AG20443 (cell line): Measurements from ENCODE around the gene NDNF.

Experiments used
- DNase-seq: peaks from one replicate; pipeline ENCODE4 v3.0.0; 2012; ENCODE audit warnings: low spot score, mixed read lengths

Gene NDNF, protein sequence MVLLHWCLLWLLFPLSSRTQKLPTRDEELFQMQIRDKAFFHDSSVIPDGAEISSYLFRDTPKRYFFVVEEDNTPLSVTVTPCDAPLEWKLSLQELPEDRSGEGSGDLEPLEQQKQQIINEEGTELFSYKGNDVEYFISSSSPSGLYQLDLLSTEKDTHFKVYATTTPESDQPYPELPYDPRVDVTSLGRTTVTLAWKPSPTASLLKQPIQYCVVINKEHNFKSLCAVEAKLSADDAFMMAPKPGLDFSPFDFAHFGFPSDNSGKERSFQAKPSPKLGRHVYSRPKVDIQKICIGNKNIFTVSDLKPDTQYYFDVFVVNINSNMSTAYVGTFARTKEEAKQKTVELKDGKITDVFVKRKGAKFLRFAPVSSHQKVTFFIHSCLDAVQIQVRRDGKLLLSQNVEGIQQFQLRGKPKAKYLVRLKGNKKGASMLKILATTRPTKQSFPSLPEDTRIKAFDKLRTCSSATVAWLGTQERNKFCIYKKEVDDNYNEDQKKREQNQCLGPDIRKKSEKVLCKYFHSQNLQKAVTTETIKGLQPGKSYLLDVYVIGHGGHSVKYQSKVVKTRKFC

DNA sequence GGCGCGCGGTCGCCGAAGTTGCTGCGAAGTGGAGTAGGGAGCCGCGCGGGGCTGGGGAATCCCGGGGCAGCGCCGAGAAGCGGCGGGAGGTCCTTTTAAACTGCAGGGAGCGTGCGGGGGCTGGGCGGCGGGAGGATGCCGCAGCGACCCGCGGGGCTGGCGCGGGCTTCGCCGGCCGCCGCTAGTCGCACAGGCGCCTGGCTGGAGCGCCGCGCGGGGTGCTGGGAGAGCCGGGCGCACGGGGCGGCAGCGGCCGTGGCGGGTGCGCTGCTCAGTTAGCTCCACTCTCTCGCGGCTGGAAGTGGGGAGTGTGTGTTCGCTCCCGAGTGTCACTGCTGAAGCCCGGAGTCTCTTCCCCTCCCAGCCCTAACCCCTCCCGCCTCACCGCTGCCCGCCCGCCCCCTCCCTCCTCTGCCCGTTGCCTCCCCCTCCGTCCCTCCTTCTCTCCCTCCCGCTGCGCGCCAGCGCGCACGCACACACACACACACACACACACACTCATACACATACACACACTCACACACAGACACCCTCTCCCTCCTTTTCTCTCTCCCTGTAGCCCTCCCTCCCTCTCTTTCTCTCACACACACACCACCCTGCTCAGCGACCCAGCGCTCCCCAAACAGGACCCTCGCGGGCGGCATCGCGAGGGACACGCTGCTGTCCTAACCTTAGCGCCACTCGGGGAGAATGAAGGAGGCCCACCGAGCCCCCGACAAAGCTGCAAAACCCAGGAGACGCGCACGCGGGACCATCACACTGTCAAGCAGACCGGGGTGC is at the start of gene NDNF:
Gene NDNF, minus strand, starts transcription at position 312 of the 780 bp plus-strand sequence. CDS start 26,698 bp downstream, outside the sequence.
- peak; percentile 67 for DNase-seq

DNA sequence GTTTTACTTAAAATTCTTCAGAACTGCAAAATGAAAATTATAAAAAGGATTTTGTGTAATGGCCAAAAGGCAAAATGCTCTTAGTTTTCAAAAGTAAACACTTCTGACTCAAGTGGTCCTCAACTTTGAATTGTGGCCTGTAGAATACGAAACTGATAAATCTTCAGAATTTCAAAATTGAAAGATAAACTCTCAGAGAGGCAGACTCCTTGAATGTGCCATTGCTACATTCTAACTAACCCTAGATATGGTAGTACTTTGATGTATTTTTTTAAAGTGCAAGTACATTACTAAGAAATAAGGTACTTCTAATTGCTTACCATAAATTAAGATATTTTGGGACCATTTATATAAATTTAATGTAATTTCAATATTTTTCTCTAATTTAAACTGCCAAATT is 47.4 kb upstream of the NDNF start:
- no peak for DNase-seq

DNA sequence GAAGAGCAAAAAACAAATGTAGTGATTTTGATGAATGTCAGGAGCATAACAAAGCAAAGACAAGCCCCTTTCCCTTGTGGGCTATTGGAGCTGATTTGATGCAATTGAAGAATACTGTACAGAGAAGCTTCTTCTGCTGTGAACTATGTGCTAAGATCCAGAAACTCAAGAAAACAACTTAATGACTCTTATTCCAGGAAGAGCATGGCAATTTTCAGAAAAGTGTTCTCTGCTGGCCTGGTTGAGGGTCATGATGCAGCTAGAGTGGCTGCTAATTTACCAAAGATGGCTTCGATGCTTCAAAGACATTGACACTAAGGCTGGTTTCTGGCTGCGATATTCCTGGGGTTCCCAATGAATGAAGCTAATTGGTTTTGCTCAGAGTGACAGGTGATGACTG is 46.0 kb upstream of the NDNF start:
- DNase-seq: no peak

DNA sequence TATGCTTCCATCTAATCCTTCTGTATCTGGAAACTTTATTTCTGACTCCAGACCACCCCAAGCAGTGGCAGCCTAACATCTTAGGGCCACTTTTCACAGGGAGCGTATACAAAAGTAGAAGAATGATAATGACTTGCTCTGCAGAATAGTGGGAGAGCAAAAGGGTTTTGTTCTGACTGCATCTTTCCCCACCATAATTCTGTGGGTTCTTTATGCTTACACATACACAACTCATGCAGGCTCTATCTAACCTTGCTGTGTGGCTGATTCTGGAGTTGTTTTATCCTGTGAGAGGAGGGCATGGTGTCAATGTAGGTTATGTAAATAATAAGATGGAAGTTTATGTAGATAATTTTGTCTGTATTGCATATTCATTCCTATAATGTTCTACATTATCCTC is 42.4 kb upstream of the NDNF start:
- DNase-seq: no peak

DNA sequence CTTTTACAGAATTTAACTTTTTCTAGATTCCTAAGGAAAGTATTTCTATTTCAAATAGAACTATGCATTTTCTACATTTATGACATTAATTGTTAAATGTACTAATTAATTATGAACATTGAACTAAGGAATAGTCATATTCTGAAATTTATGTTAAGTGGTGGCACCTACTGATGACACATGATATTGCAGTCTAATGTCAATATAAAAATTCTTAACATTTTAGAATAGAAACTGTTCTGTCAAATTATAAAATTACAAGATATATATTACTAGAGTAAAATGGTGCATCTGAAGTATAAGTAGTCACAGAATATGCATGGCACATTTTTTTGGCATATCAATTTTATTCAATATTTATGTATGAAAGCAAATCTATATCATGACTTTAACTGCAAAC is 40.2 kb upstream of the NDNF start:
- no peak for DNase-seq

DNA sequence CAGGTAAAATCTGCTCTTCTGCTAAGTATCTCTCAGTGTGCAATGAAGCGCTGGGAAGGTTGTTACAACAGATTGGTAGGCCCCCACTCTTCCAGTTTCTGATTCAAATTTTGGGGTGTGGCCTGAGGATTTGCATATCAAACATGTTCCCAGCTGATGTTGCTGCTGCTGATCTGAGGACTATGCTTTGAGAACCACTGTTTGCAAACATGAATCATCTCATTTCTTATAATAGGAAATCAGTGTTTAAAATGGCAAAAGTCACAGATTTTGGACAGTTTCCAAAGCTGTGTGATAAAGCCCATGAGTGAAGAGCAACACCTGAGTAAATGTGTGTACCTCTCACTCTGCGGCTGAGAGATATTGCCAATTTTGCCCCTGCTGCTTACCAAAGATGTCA is 36.2 kb upstream of the NDNF start:
- DNase-seq: no peak

DNA sequence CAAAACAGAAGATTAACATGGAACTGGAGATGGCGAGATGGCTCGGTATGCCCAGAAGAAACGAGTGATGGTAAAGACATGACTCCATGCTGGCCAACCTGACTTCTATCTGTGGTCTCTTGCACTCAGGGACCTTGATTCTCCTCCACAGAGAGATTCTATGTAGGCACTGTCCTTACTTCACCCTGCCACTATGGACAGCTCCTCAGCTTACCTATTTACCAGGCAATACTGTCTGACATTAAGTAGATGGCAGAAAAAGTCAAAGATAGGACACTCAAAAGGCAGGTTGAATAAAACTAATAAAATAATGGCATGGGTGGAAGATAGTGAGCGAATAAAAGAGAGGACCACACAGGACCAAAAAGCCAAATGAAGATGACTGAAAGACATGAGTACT is 35.2 kb upstream of the NDNF start:
- DNase-seq: no peak

DNA sequence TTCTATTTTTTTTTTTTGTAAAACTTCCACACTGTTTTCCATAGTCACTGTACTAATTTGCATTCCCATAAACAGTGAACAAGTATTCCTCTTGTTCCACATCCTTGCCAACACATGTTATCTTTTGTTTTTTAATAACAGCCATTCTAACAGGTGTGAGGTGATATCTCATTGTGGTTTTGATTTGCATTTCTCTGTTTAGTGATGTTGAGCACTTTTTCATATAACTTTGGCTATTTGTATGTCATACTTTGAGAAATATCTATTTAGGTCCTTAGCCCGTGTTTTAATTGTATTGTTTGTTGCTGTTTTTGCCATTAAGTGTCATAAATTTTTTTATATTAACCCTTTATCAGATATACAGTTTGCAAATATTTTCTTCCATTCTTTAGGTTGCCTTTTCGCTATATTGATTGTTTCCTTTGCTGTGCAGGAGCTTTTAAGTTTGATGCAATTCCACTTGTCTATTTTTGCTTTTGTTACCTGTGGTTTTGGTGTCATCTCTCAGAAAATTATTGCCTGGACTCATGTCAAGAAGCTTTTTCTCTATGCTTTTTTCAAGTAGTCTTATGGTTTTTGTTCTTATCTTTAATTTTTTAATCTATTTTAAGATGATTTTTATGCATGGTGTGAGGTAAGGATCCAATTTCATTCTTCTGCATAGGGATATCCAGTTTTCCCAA is 27.9 kb upstream of the NDNF start:
- DNase-seq: no peak

DNA sequence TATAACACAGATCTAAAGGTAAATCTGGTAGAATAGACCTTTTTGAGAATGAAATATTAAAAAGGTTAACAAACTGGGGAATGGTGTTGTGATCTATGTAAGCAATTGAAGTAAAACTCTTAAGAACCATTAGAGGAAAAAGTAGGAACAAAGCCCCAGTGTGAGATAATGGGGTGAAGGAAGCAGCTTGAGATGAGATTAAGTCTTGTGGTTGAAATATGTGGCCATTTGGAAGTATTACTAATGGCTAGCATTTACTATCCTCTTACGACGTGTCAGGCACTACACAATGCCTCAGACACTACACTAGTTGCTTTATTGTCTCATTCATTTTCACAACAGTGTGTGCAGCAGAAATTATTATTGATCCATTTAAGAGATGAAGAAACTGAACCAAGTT is 25.9 kb upstream of the NDNF start:
- DNase-seq: no peak

DNA sequence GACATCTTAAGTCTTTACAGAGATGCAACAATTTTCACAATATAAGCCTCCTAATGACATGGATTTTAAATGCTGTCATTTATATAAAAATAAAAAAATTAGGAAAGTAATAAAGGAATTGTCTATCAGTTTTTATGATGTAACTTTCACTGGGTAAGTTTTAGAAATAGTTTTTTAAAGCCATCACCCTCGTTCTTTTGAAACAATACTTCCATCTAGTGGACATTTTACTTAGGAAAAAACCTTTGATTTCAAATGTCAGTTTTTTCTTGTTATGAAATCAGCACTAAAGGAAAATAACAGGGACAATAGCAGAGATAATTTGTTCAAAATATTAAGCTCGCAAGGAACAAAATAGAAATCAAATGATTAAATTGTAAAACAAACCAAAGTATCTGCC is 24.3 kb upstream of the NDNF start:
- DNase-seq: peak; percentile 36

DNA sequence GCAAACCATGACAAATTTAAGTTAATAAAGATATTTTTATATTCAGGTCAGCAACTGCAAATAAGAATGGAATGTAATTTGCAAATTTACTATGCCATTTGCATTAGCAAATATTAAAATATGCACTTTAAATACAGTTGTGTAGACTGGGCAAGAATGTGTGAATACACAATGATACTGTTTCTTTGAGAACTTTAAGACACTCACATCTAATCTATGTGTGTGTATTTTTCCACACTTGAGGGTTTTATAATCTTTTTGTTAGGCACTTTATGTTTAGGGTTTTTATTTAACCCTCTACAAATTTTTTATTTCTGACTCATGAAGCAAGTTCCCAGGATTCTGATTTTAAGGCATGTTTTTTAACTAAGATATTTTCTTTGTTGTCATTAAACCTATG is 23.9 kb upstream of the NDNF start:
- DNase-seq: no peak

DNA sequence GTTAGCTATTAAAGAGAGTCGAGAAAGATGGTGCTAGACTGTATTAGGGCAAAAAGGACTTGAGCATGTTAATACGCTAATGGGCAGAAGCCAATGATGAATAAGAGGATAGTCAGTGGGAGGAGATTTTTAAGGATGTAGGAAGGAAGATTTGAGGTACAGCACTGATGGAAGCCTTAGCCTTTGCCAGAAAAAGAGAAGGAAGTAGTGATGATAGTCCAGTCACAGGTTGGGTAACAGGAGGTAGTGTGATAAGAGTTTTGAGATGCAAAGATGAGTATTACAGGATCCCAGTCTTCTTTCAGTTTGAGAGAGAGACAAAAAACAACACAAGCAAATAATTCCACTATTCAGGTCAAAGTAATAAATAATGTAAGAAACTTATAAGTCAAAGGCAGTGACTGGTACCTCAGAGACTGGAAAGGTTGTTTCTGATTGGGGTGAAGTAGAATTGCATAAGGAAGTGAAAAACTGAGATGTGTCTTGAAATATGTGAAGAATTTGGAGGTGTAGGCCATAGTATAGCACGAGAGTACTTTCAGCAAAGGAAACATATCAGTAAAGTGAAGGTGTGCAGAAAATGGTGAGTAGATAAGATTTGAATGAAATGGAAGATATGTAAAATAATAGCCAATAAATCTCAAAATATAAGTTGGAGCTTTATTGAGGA is 22.1 kb upstream of the NDNF start:
- no peak for DNase-seq

DNA sequence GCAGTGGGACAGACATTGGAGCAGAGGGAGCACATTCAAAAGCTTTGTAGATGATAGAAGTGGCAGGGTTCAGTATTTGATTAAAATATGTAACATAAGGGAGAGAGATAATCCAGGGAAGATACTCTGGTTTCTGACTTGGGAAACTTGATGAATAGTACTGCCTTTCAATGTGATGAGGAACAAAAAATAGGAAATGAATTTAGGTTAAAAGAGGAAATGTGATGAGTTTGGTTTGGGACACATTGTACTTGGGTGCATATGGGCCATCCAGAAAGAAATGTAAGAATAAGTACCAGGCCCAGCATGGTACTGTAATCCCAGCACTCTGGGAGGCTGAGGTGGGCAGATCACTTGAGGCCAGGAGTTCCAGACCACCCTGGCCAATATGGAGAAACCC is 20.9 kb upstream of the NDNF start:
- DNase-seq: no peak

DNA sequence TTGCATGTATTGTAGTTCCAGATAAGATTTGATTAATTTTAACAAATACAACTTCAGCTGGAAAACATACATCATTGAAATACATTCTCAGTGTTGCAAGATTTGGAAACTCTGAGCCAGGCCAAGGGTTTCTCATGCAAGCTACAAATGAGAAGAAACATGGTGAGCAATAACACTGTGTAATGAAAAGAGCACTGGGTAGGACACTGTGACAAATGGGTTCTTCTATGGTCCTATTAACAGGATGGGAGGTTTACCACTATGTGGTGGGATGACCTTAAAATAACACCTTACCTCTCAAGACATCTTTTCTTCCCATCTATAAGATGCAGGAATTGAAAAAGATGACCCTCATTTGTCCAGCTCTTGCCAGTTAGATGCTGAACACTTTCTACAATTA is 19.6 kb upstream of the NDNF start:
- no peak for DNase-seq

DNA sequence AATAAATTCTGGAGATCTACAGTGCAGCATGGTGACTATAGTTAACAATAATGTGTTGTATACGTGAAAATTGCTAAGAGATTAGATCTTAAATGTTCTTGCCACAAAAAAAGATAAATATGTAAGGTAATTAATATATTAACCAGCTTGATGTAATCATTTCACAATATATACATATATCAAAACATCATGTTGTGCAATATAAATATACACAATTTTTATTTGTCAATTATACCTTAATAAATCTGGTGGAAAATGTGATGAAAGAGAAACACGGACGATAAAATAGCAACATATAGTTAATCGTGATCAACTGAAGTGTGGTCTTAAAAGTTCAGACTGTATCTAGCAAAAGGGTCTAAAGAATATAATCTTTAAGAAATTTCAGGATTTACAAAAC is 16.5 kb upstream of the NDNF start:
- no peak for DNase-seq

DNA sequence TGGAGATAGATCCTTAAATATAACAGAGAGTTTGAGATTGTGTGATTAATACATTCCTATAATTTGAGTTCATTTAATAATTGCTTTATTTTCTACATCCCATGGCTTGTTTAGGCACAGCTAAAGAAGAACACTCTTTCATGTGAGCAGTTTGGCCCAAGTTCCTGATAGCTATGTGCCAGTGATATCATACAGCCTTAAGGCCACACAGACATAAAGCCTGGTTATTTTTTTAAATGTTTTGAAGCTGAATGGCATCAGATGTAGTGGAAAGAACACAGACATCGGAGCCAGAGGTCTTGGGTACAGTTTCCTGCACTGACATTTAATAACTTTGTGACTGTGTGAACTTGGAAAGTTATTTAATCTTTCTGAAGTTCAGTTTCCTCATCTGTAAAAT is 7.0 kb upstream of the NDNF start:
- DNase-seq: no peak

DNA sequence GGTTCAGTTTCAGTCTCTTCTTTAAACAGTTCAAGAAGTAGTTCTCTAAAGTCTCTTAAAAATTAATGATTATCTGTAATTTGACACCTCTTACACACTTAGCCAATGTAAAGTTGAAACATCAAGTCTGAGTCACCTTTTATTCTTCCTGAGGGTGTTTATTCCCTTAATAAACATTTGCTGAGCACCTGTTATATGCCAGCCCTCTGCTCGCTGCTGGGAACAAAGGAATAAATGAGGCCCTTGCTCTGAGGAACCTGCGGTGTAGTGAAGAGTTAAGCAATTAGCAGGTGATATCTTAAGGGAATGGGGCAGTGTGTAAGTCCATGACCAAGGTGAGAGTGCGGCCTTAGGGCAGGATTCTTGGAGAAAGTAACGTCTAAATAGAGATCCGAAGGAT is 5.2 kb upstream of the NDNF start:
- no peak for DNase-seq

DNA sequence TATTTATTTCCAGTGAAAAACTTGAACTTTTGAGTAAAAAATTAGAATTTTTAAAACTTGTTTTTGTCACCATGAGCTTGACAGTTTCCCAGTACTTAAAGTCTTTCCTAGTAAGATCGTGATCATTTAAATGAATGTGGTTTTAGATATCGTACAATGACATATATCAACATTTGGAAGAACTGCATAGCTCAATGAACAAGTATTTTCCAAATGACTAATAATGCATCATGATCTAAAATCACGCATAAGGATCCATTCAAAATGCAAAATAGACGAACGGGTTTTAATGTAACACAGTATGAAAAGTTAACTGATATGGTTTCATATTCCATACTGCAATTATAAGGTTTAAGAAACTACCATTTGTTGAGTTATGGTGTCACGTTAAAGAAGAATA is 4.1 kb upstream of the NDNF start:
- DNase-seq: no peak

DNA sequence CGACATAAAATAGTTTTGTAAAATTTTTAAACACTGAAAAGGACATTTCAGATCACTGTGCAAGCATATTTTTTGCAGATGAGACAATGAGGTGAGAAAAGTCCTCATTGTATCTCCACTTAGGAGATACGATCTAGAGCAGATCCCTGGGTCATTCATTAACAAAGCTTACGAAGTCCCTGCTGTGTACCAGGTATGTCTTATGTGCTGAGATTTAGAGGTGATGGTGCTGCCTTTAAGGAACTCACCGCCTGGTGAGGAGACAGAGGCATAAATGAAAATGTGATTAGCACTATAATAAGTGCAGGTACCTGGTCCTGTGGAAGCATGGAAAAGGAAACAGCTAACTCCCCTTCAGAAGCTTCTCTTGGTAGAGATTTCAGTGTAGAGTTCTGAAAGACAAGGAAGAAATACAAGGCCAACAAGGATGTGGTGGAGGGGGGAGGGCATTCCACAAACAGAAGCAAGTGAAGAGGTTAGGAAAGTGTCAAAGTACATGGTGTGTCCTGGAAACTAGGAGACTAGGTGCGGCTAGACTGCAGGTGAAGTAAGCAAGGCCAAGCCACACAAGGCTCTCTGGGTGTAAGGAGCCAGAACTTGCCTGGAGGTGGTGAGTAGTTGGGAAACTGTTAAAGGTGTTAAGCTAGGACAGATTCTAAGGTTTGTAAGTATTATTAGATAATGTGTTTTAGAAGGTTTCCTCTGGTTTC is 1.5 kb upstream of the NDNF start:
- DNase-seq: no peak

DNA sequence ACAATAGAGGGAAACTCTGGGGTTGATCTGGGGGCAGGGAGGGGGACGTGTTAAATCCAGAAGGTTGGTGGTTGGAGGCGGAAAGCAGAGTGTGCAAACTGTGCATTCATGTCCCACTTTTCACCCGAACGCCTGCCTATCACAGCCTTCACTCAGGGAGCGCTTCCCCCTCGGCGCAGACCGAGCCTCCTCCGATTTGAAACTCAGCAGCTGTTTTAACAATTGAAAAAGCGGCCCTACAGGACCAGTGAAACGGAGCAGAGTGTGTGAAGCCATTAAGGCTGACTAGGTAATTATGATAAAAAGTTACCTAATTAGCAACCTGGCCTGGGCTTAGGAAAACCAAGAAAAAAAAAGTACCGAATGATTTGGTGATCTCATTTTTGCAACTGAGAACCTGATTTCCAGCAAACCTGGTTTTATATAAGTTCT is 685 bp upstream of the NDNF start:
- peak; percentile 14 for DNase-seq

DNA sequence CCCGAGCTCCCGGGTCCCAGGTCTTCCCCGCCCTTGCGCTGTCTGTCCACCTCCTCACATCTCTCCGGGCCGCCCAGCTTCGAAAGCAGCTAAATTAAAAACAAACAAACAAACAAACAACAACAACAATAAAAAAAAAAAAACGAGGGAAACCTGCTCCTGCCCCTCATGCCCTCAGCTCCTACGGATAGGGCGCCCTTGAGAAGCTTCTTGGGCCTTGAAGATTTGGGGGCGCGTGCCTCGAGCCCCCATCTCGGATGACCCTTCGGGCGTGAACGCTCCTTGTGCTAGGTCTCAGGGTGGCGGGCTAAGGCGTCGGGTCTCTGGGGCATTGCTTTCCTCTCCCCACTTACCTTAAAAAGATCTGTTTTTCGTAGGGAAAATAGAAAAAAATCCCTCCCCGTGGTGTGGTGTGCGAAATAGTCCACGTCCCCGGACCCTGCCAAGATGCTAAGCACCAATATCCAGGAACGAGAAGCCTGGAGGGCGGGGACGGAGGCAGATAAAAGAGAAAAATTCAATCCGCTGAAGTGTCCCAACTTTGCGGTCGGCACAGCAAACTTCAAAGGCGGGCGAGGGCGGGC is 603 bp downstream of the NDNF start:
- DNase-seq: no peak
